ENCODE data around the gene POLR2C. TPM values are rescaled to one million over a fixed set of nuclear protein-coding genes. Genes with fewer than 3 reads are reported as not detected.
"Not testable (repeated sequence)": the region's sequence is repeated elsewhere in the genome, so short reads cannot be mapped to it uniquely, and the experiment has no call there.

The POLR2C gene
- total RNA-seq, 1 experiment from 2014 or later, result 69.4 TPM

DNA sequence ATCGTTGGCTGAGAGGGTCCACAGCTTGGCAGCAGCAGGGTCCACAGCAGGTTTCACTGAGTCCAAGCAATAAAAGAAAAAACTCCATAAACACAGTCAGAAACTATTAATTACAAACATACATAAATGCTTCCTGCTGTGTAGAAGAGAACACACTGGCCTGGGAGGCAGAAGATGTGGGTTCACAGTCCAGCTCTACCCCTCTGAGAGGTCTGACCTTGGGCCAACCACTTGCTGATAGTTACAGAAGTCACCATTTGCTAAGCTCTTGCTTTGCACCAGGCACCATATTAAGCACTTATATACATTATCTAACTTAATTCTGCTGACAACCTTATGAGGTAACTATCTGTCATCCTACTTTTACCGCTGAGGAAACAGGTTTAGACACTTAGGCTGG lies 30.0 kb upstream of the POLR2C start:
- CTCF ChIA-PET, result no interaction called here
- no peak overlapping the region for H3K4me3 Mint-ChIP-seq (ENCODE audit: low read depth, unreplicated experiment)
- no peaks in the 10 kb centered on the region for H3K9me3 Mint-ChIP-seq (ENCODE audit: low read depth, unreplicated experiment)
- intact Hi-C loops (cut with micrococcal nuclease; ENCODE audit: unreplicated experiment), result no loop called here
- peaks cover 52% of the 10 kb centered on the region for H3K36me3 Mint-ChIP-seq (ENCODE audit: insufficient read depth, unreplicated experiment)
- TF ChIP-seq, protein P1, sequence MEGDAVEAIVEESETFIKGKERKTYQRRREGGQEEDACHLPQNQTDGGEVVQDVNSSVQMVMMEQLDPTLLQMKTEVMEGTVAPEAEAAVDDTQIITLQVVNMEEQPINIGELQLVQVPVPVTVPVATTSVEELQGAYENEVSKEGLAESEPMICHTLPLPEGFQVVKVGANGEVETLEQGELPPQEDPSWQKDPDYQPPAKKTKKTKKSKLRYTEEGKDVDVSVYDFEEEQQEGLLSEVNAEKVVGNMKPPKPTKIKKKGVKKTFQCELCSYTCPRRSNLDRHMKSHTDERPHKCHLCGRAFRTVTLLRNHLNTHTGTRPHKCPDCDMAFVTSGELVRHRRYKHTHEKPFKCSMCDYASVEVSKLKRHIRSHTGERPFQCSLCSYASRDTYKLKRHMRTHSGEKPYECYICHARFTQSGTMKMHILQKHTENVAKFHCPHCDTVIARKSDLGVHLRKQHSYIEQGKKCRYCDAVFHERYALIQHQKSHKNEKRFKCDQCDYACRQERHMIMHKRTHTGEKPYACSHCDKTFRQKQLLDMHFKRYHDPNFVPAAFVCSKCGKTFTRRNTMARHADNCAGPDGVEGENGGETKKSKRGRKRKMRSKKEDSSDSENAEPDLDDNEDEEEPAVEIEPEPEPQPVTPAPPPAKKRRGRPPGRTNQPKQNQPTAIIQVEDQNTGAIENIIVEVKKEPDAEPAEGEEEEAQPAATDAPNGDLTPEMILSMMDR (IDR thresholded peaks at IDR 0.05; ENCODE audit: unreplicated experiment), result no peak
- no TSS peak for BruUV-seq (replicated peaks)
- DNase-seq, result no peak
- H3K27me3 Mint-ChIP-seq (ENCODE audit: unreplicated experiment), result no peaks in the 10 kb centered on the region
- H3K4me1 Mint-ChIP-seq (ENCODE audit: low read depth, unreplicated experiment), result no peaks in the 10 kb centered on the region
- H3K27ac Mint-ChIP-seq (ENCODE audit: unreplicated experiment), result no peak overlapping the region

DNA sequence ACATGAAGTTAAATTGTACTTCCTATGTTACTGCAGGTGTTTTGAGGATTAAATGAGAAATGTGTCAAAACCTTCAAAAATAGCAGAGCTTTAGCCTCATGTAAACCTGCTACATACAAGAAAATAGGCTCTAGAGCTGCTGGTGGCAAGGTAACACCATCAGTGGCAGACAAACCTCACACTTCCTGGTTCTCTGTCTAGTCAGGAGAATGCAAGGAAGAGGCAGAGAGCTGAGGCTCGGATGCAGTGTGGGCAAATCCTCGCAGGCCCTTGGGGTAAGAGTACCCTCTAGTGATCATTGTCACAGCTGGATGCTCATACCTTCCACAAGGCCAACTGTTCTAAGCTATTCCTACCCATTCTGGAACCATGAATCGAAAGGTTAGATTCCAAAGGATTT lies 29.5 kb upstream of the POLR2C start:
- no peaks in the 10 kb centered on the region for H3K4me1 Mint-ChIP-seq (ENCODE audit: low read depth, unreplicated experiment)
- peaks cover 55% of the 10 kb centered on the region for H3K36me3 Mint-ChIP-seq (ENCODE audit: insufficient read depth, unreplicated experiment)
- no peak overlapping the region for H3K4me3 Mint-ChIP-seq (ENCODE audit: low read depth, unreplicated experiment)
- H3K27ac Mint-ChIP-seq (ENCODE audit: unreplicated experiment), result no peak overlapping the region
- CTCF ChIA-PET, result interaction anchor here (0.6 kb wide), 1 partner anchor 27 kb away, joined by 3 read pairs; no protein-coding TSS in a partner anchor
- no peaks in the 10 kb centered on the region for H3K9me3 Mint-ChIP-seq (ENCODE audit: low read depth, unreplicated experiment)
- intact Hi-C loops (cut with micrococcal nuclease; ENCODE audit: unreplicated experiment), result no loop called here
- no peaks in the 10 kb centered on the region for H3K27me3 Mint-ChIP-seq (ENCODE audit: unreplicated experiment)
- BruUV-seq (replicated peaks), result no TSS peak
- TF ChIP-seq, protein P1 (IDR thresholded peaks at IDR 0.05; ENCODE audit: unreplicated experiment), result no peak
- DNase-seq, result no peak

DNA sequence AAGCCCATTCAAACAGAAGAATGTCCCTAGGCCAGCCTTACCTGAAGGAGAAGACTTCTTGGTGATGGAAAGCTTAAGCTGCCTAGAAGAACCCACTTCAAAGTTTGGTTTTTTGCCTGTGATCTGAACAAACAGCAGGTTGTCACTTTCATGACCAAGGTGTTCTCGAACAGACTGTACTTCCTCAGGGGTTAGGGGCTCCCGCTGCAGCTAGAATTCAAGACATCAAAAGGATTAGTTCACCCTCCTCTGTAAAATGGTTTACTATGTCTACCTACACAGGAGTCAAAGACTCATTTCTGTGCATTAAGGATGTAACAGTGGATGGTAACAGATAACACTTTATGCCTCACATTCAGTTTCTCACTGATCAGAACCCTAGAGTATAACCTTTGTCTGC lies 28.5 kb upstream of the POLR2C start:
- no peak overlapping the region for H3K4me3 Mint-ChIP-seq (ENCODE audit: low read depth, unreplicated experiment)
- H3K27ac Mint-ChIP-seq (ENCODE audit: unreplicated experiment), result no peak overlapping the region
- intact Hi-C loops (cut with micrococcal nuclease; ENCODE audit: unreplicated experiment), result no loop called here
- H3K9me3 Mint-ChIP-seq (ENCODE audit: low read depth, unreplicated experiment), result no peaks in the 10 kb centered on the region
- no TSS peak for BruUV-seq (replicated peaks)
- CTCF ChIA-PET, result interaction anchor here (0.6 kb wide), 1 partner anchor 52 kb away, joined by 3 read pairs; no protein-coding TSS in a partner anchor
- H3K27me3 Mint-ChIP-seq (ENCODE audit: unreplicated experiment), result no peaks in the 10 kb centered on the region
- peaks cover 53% of the 10 kb centered on the region for H3K36me3 Mint-ChIP-seq (ENCODE audit: insufficient read depth, unreplicated experiment)
- no peaks in the 10 kb centered on the region for H3K4me1 Mint-ChIP-seq (ENCODE audit: low read depth, unreplicated experiment)
- TF ChIP-seq, protein P1 (IDR thresholded peaks at IDR 0.05; ENCODE audit: unreplicated experiment), result no peak
- DNase-seq, result no peak

DNA sequence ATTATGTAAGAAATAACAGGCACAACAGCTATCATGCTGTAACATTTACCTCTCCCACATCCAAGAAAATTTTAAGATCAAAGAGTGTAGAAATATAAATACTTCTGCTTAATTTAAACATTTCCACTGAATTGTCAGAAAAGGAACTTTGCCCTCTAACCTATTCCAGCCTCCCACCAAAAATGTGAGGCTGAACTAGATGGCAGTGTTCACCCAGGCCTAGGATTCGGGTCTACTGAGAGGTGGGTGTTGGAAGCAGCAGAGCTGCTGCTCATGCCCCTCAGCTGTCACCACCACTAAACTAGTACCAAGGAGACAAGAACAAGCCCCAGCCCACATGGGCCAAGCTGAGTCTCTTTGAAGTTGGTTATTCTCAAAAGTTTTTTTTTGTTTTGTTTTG lies 26.6 kb upstream of the POLR2C start:
- intact Hi-C loops (cut with micrococcal nuclease; ENCODE audit: unreplicated experiment), result no loop called here
- Mint-ChIP-seq H3K27ac (ENCODE audit: unreplicated experiment) (no peak overlapping the region), H3K27me3 (ENCODE audit: unreplicated experiment) (no peaks in the 10 kb centered on the region), H3K36me3 (ENCODE audit: insufficient read depth, unreplicated experiment) (peaks cover 45% of the 10 kb centered on the region), H3K9me3 (ENCODE audit: low read depth, unreplicated experiment) (no peaks in the 10 kb centered on the region), H3K4me3 (ENCODE audit: low read depth, unreplicated experiment) (no peak overlapping the region), H3K4me1 (ENCODE audit: low read depth, unreplicated experiment) (no peaks in the 10 kb centered on the region)
- CTCF ChIA-PET, result no interaction called here
- TF ChIP-seq, protein P1 (IDR thresholded peaks at IDR 0.05; ENCODE audit: unreplicated experiment), result no peak
- no peak for DNase-seq
- BruUV-seq (replicated peaks), result no TSS peak

DNA sequence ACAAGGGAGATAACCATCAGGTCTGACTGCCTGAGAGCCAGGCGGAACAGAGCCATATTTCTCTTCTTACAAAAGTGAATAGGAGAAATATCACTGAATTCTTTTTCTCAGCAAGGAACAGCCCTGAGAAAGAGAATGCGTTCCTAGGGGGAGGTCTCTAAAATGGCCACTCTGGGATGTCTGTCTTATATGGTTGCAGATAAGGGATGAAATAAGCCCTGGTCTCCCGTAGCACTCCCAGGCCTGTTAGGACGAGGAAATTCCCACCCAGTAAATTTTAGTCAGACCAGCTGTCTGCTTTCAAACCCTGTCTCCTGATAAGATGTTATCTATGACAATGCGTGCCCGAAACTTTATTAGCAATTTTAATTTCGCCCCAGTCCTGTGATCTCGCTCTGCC lies 22.5 kb upstream of the POLR2C start:
- CTCF ChIA-PET, result interaction anchor here (0.6 kb wide), 1 partner anchor 36 kb away, joined by 4 read pairs; no protein-coding TSS in a partner anchor
- BruUV-seq (replicated peaks); H3K9me3 Mint-ChIP-seq (ENCODE audit: low read depth, unreplicated experiment); H3K4me1 Mint-ChIP-seq (ENCODE audit: low read depth, unreplicated experiment); H3K4me3 Mint-ChIP-seq (ENCODE audit: low read depth, unreplicated experiment); intact Hi-C loops (cut with micrococcal nuclease; ENCODE audit: unreplicated experiment); H3K27me3 Mint-ChIP-seq (ENCODE audit: unreplicated experiment); H3K27ac Mint-ChIP-seq (ENCODE audit: unreplicated experiment); DNase-seq: not testable (repeated sequence)
- H3K36me3 Mint-ChIP-seq (ENCODE audit: insufficient read depth, unreplicated experiment), result peaks cover 30% of the 10 kb centered on the region

DNA sequence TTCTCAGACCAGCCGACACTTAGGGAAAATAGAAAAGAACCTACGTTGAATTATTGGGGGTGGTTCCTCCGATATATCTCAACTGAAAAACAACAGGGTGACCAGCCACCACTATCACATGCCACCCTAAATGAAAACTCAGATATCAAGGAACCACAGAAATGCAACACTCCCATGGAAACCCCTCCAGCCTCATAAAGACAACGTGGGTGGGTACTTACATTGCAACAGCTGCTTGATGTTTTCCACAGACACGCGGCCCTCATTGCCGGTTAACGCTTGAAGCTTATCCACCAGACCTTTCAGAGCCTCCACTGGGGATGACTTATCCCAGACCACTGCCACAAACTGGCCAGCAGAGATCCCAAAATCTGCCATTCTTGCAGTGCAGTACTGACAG lies 21.9 kb upstream of the POLR2C start:
- intact Hi-C loops (cut with micrococcal nuclease; ENCODE audit: unreplicated experiment); H3K4me1 Mint-ChIP-seq (ENCODE audit: low read depth, unreplicated experiment); DNase-seq; H3K27ac Mint-ChIP-seq (ENCODE audit: unreplicated experiment); BruUV-seq (replicated peaks); H3K4me3 Mint-ChIP-seq (ENCODE audit: low read depth, unreplicated experiment); H3K9me3 Mint-ChIP-seq (ENCODE audit: low read depth, unreplicated experiment); H3K27me3 Mint-ChIP-seq (ENCODE audit: unreplicated experiment): not testable (repeated sequence)
- CTCF ChIA-PET, result interaction anchor here (0.6 kb wide), 1 partner anchor 35 kb away, joined by 4 read pairs; no protein-coding TSS in a partner anchor
- peaks cover 26% of the 10 kb centered on the region for H3K36me3 Mint-ChIP-seq (ENCODE audit: insufficient read depth, unreplicated experiment)
